T-helper 2 cell treated with Interferon-gamma antibody and Interleukin-4, amounts not matched to agents 5 μg/mL and 100 μg/mL, for 36 hours (primary cell): Measurements from ENCODE around the gene TBC1D5.

Source experiments
- DNase-seq: peaks from one replicate; pipeline ENCODE4 v3.0.0; 2021; ENCODE audit warnings: low spot score
- H3K27ac Mint-ChIP-seq: one replicate; pipeline ENCODE4 v1.8.0; 2021; ENCODE audit warnings: mild to moderate bottlenecking, mixed read lengths
- H3K27me3 Mint-ChIP-seq: one replicate; pipeline ENCODE4 v1.8.0; 2021; ENCODE audit warnings: low read depth, mixed read lengths
- H3K36me3 Mint-ChIP-seq: one replicate; pipeline ENCODE4 v1.8.0; 2021; ENCODE audit warnings: low read depth, mixed read lengths
- H3K4me1 Mint-ChIP-seq: one replicate; pipeline ENCODE4 v1.8.0; 2021; ENCODE audit warnings: low read depth, mixed read lengths
- H3K4me3 Mint-ChIP-seq: one replicate; pipeline ENCODE4 v1.8.0; 2022; ENCODE audit warnings: mild to moderate bottlenecking, moderate library complexity, mixed read lengths
- H3K9me3 Mint-ChIP-seq: one replicate; pipeline ENCODE4 v1.8.0; 2021; ENCODE audit warnings: mixed read lengths

Gene TBC1D5

GRCh38 chr3:17110660-17111396 lies 631.6 kb downstream of the TBC1D5 start:
- no peaks in the 10 kb centered on the region for H3K27me3 Mint-ChIP-seq
- H3K4me3 Mint-ChIP-seq = no peak overlapping the region
- no peak overlapping the region for H3K27ac Mint-ChIP-seq
- H3K36me3 Mint-ChIP-seq = no peaks in the 10 kb centered on the region
- H3K4me1 Mint-ChIP-seq = peaks cover 15% of the 10 kb centered on the region
- DNase-seq = no peak
- H3K9me3 Mint-ChIP-seq = peaks cover 7% of the 10 kb centered on the region
